Dedifferentiated amniotic fluid mesenchymal stem cell (primary cell): ENCODE results near the gene FBXO7.
"Not testable (repeated sequence)": the region's sequence is repeated elsewhere in the genome, so short reads cannot be mapped to it uniquely, and the experiment has no call there.

Source experiments
- DNase-seq: peaks from one replicate; pipeline ENCODE4 v3.0.0-alpha.2; 2016; ENCODE audit errors: extremely low spot score

Gene FBXO7

GRCh38 chr22:32474635-32475467, at the start of gene FBXO7:
TSS of gene FBXO7 (plus strand) at chr22:32474811. CDS start at chr22:32475003, 192 bp downstream.
- peak; percentile 87 for DNase-seq

GRCh38 chr22:32426881-32427280, 47.7 kb upstream of the FBXO7 start:
- DNase-seq: no peak

GRCh38 chr22:32430352-32430751, 44.3 kb upstream of the FBXO7 start:
- DNase-seq: no peak

GRCh38 chr22:32444068-32444467, 30.5 kb upstream of the FBXO7 start:
- no peak for DNase-seq

- DNase-seq: no peak
Observed at GRCh38 chr22:32446321-32446720, 28.3 kb upstream of the FBXO7 start.

GRCh38 chr22:32448980-32449379, 25.6 kb upstream of the FBXO7 start:
- DNase-seq: no peak

- DNase-seq: no peak
Observed at GRCh38 chr22:32457031-32457430, 17.6 kb upstream of the FBXO7 start.

- DNase-seq: no peak
Observed at GRCh38 chr22:32462452-32462851, 12.2 kb upstream of the FBXO7 start.

GRCh38 chr22:32465661-32466060, 8.9 kb upstream of the FBXO7 start:
- no peak for DNase-seq

- DNase-seq: no peak
Observed at GRCh38 chr22:32466496-32466895, 8.1 kb upstream of the FBXO7 start.

GRCh38 chr22:32469799-32470212, 4.8 kb upstream of the FBXO7 start:
- DNase-seq: peak; percentile 16

- DNase-seq: peak; percentile 73
Observed at GRCh38 chr22:32473388-32473952, 1.1 kb upstream of the FBXO7 start.

GRCh38 chr22:32475468-32476010, 928 bp downstream of the FBXO7 start:
- peak; percentile 38 for DNase-seq

GRCh38 chr22:32476281-32477195, 1.9 kb downstream of the FBXO7 start:
- DNase-seq: no peak

- DNase-seq: no peak
Observed at GRCh38 chr22:32477596-32477995, 3.0 kb downstream of the FBXO7 start.

GRCh38 chr22:32478552-32478951, 3.9 kb downstream of the FBXO7 start:
- not testable (repeated sequence) for DNase-seq

- no peak for DNase-seq
Observed at GRCh38 chr22:32478994-32479393, 4.4 kb downstream of the FBXO7 start.

- DNase-seq: no peak
Observed at GRCh38 chr22:32480238-32480637, 5.6 kb downstream of the FBXO7 start.

- no peak for DNase-seq
Observed at GRCh38 chr22:32482708-32483107, 8.1 kb downstream of the FBXO7 start.

- no peak for DNase-seq
Observed at GRCh38 chr22:32486656-32487390, 12.2 kb downstream of the FBXO7 start.

GRCh38 chr22:32487461-32487860, 12.8 kb downstream of the FBXO7 start:
- DNase-seq: no peak
